Keratinocyte (primary cell): ENCODE results near the gene RFPL4AL1. TPM values are rescaled to one million over a fixed set of nuclear protein-coding genes. Genes with fewer than 3 reads are reported as not detected.
"Not testable (repeated sequence)": the region's sequence is repeated elsewhere in the genome, so short reads cannot be mapped to it uniquely, and the experiment has no call there.

Source experiments
- DNase-seq: peaks from one replicate; pipeline ENCODE4 v3.0.0-alpha.2; 2011; ENCODE audit warnings: low read depth, missing footprints, low spot score
- FAIRE-seq: peaks from 2 replicates; lab custom pipeline; 2011; peaks lifted over from hg19 to GRCh38; lab: Jason Lieb, UNC
- H2AFZ ChIP-seq: 2 replicates; pipeline ENCODE4 v1.6.0; 2012; ENCODE audit warnings: low read length, control low read depth, inconsistent platforms; ENCODE audit not compliant: control insufficient read depth
- H3K27ac ChIP-seq: 2 replicates; pipeline ENCODE4 v1.5.1; 2011; ENCODE audit warnings: low read length; ENCODE audit not compliant: control insufficient read depth, insufficient read depth
- H3K27me3 ChIP-seq: 3 replicates; pipeline ENCODE4 v1.6.0; 2011; ENCODE audit warnings: low read length; ENCODE audit not compliant: control insufficient read depth, insufficient read depth; ENCODE audit errors: extremely low read depth
- H3K36me3 ChIP-seq, 2 experiments: 2 replicates in 1 of 2; 3 replicates in 1 of 2; pipeline ENCODE4 v1.5.1; 2011; ENCODE audit warnings: low read length in 2 of 2, mild to moderate bottlenecking in 1 of 2; ENCODE audit not compliant: control insufficient read depth in 2 of 2, insufficient read depth in 2 of 2; ENCODE audit errors: extremely low read depth in 1 of 2
- H3K4me1 ChIP-seq: 3 replicates; pipeline ENCODE4 v1.5.1; 2011; ENCODE audit warnings: low read length; ENCODE audit not compliant: control insufficient read depth, insufficient read depth; ENCODE audit errors: extremely low read depth
- H3K4me2 ChIP-seq: 3 replicates; pipeline ENCODE4 v1.6.0; 2011; ENCODE audit warnings: low read depth, low read length; ENCODE audit not compliant: control insufficient read depth, insufficient read depth; ENCODE audit errors: extremely low read depth
- H3K4me3 ChIP-seq, 3 experiments: fragments of 200-600 bp in 1 of 3; sonication (generic) in 1 of 3; 2 replicates in 2 of 3; 3 replicates in 1 of 3; pipeline ENCODE4 v1.5.1; 2011 to 2016; ENCODE audit warnings: low read length in 3 of 3, mild to moderate bottlenecking in 3 of 3, control low read depth in 2 of 3, inconsistent platforms in 1 of 3, low read depth in 1 of 3, mixed read lengths in 1 of 3, mixed run types in 1 of 3, moderate library complexity in 1 of 3; ENCODE audit not compliant: control insufficient read depth in 2 of 3, insufficient read depth in 2 of 3; ENCODE audit errors: extremely low read depth in 1 of 3
- H3K79me2 ChIP-seq: 2 replicates; pipeline ENCODE4 v1.6.0; 2012; ENCODE audit warnings: low read length; ENCODE audit not compliant: control insufficient read depth, insufficient read depth
- H3K9ac ChIP-seq: 3 replicates; pipeline ENCODE4 v1.6.0; 2011; ENCODE audit warnings: low read length; ENCODE audit not compliant: control insufficient read depth, insufficient read depth; ENCODE audit errors: extremely low read depth
- H3K9me1 ChIP-seq: 3 replicates; pipeline ENCODE4 v1.6.0; 2011; ENCODE audit warnings: low read length; ENCODE audit not compliant: control insufficient read depth, insufficient read depth; ENCODE audit errors: extremely low read depth
- H3K9me3 ChIP-seq: 2 replicates; pipeline ENCODE4 v1.5.1; 2012; ENCODE audit warnings: low read depth, low read length; ENCODE audit not compliant: control insufficient read depth
- H4K20me1 ChIP-seq: 3 replicates; pipeline ENCODE4 v1.6.0; 2011; ENCODE audit warnings: low read length; ENCODE audit not compliant: control insufficient read depth, insufficient read depth; ENCODE audit errors: extremely low read depth
- EZH2 ChIP-seq: IDR thresholded peaks from one replicate; pipeline ENCODE4 v1.6.1; 2012; ENCODE audit warnings: inconsistent platforms, mild to moderate bottlenecking, low read length, moderate library complexity
- dilution Hi-C: fragments of 300-500 bp; cut with MboI; formaldehyde crosslinking; loops from one replicate; pipeline ENCODE4 v1.7.0; 2020; ENCODE audit warnings: low sequenced_read_pairs; ENCODE audit not compliant: extremely low pct_ligation_motif_present
- polyA plus RNA-seq, 5 experiments: library from polyadenylated mRNA; depleted of rRNA in 3 of 5; stranded (reverse) in 3 of 5; stranded (forward) in 1 of 5; unstranded in 1 of 5; fragments of >200 nt; gene quantifications; 1 replicate in 1 of 5; 2 replicates in 3 of 5; 3 replicates in 1 of 5; pipeline versions ENCODE4 v1.2.1 to v1.2.3, GENCODE V29; 2011 to 2012; ENCODE audit warnings: missing spikeins in 2 of 5, low read depth in 1 of 5, low replicate concordance in 1 of 5
- TF ChIP-seq, protein P1 (sequence below), 3 experiments: IDR thresholded peaks in 1 of 3; conservative IDR thresholded peaks in 1 of 3; optimal IDR thresholded peaks in 1 of 3; 2 replicates in 2 of 3; 3 replicates in 1 of 3; pipeline versions ENCODE3 to v1.5.1; 2011; ENCODE audit warnings: low read length in 3 of 3, mild to moderate bottlenecking in 3 of 3, moderate library complexity in 2 of 3, control low read depth in 1 of 3, inconsistent platforms in 1 of 3; ENCODE audit not compliant: insufficient read depth in 2 of 3; ENCODE audit errors: extremely low read depth in 1 of 3

Gene RFPL4AL1
- polyA plus RNA-seq, 1 donor (not counting 4 experiments of a cell fraction or from before 2014, with no cell fraction given) = not detected

DNA sequence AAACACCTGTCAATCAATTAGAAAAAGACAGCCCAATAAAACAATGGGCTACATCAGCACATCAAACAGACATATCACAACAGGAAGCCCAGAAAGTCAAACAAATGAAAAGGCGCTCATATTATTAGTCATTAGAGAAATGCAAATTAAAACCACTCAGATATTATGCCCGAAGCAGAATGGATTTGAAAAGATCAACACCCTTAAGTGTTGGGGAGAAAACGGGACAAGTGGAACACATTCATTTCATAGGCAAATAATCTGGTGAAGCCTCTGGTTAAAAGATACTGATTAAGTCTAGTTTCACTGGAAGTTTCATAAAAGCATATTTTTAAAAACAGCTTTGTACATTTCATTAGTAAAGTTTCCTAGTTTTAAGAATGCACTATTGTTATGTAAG, 48.1 kb upstream of the RFPL4AL1 start:
- H3K9me1 ChIP-seq = no peaks in the 10 kb centered on the region
- H3K27ac ChIP-seq = no peak overlapping the region
- FAIRE-seq = no peak
- dilution Hi-C loops = no loop called here
- no peaks in the 10 kb centered on the region for H3K36me3 ChIP-seq
- H3K79me2 ChIP-seq = no peaks in the 10 kb centered on the region
- H3K9ac ChIP-seq = no peak overlapping the region
- no peaks in the 10 kb centered on the region for H4K20me1 ChIP-seq
- H3K4me1 ChIP-seq = no peaks in the 10 kb centered on the region
- H2AFZ ChIP-seq = no peak overlapping the region
- no peak overlapping the region for H3K4me2 ChIP-seq
- H3K27me3 ChIP-seq = no peaks in the 10 kb centered on the region
- TF ChIP-seq, protein P1, sequence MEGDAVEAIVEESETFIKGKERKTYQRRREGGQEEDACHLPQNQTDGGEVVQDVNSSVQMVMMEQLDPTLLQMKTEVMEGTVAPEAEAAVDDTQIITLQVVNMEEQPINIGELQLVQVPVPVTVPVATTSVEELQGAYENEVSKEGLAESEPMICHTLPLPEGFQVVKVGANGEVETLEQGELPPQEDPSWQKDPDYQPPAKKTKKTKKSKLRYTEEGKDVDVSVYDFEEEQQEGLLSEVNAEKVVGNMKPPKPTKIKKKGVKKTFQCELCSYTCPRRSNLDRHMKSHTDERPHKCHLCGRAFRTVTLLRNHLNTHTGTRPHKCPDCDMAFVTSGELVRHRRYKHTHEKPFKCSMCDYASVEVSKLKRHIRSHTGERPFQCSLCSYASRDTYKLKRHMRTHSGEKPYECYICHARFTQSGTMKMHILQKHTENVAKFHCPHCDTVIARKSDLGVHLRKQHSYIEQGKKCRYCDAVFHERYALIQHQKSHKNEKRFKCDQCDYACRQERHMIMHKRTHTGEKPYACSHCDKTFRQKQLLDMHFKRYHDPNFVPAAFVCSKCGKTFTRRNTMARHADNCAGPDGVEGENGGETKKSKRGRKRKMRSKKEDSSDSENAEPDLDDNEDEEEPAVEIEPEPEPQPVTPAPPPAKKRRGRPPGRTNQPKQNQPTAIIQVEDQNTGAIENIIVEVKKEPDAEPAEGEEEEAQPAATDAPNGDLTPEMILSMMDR (optimal IDR thresholded peaks at IDR 0.05 in 1 of 3, IDR thresholded peaks at IDR 0.05 in 1 of 3, conservative IDR thresholded peaks at IDR 0.05 in 1 of 3; ENCODE audit: extremely low read depth in 1 of 3, insufficient read depth in 2 of 3, low read length in 3 of 3) = no peak
- TF ChIP-seq EZH2 = no peak
- peaks cover 1% of the 10 kb centered on the region for H3K9me3 ChIP-seq
- no peak for DNase-seq
- no peak overlapping the region for H3K4me3 ChIP-seq

DNA sequence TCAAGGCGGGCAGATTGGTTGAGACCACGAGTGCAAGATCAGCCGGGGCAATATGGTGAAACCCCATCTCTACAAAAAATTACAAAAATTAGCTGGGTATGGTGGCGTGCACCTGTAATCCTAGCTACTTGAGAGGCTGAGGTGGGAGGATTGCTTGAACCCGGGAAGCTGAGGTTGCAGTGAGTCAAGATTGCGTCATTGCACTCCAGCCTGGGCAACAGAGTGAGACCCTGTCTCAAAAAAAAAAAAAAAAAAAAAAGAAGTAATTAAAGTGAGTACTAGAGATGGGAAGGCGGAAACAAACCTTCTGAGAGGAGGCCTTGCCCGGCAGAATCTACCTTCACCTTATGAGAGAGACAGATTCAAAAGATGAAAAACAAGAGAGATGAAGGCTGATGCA, 45.4 kb upstream of the RFPL4AL1 start:
- Histone ChIP-seq H3K36me3 (no peaks in the 10 kb centered on the region), H3K4me3 (no peak overlapping the region), H3K4me1 (no peaks in the 10 kb centered on the region), H3K79me2 (no peaks in the 10 kb centered on the region), H4K20me1 (no peaks in the 10 kb centered on the region), H3K9ac (no peak overlapping the region), H3K27me3 (no peaks in the 10 kb centered on the region), H3K9me1 (no peaks in the 10 kb centered on the region), H3K27ac (no peak overlapping the region), H3K9me3 (no peaks in the 10 kb centered on the region), H3K4me2 (no peak overlapping the region), H2AFZ (no peak overlapping the region)
- no peak for FAIRE-seq
- DNase-seq = no peak
- TF ChIP-seq, protein P1 (optimal IDR thresholded peaks at IDR 0.05 in 1 of 3, IDR thresholded peaks at IDR 0.05 in 1 of 3, conservative IDR thresholded peaks at IDR 0.05 in 1 of 3; ENCODE audit: extremely low read depth in 1 of 3, insufficient read depth in 2 of 3, low read length in 3 of 3) = no peak
- TF ChIP-seq EZH2 = no peak
- dilution Hi-C loops = no loop called here

DNA sequence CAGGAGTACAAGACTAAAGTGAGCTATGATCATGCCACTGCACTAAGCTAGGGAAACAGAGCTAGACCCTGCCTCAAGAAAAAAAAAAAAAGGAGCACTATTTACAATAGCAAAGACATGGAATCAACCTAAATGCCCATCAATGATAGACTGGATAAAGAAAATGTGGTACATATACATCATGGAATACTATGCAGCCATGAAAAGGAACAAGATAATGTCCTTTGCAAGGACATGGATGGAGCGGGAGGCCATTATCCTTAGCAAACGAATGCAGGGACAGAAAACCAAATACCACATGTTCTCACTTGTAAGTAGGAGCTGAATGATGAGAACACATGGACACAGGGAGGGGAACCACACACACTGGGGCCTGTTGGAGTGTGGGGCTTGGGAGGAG, 38.5 kb upstream of the RFPL4AL1 start:
- DNase-seq, H3K4me2 ChIP-seq, H3K79me2 ChIP-seq, dilution Hi-C loops, H3K27me3 ChIP-seq, H4K20me1 ChIP-seq, H3K9me3 ChIP-seq, H3K9me1 ChIP-seq, H2AFZ ChIP-seq, H3K9ac ChIP-seq, H3K36me3 ChIP-seq, H3K4me3 ChIP-seq, H3K27ac ChIP-seq, H3K4me1 ChIP-seq, FAIRE-seq: not testable (repeated sequence)
